HEK293T (cell line): Measurements from ENCODE around the gene PRKAG2.

Source experiments
- BHLHE40 ChIP-seq: fragments of 450-650 bp; IDR thresholded peaks from 2 replicates; pipeline ENCODE4 v1.6.1; 2016; ENCODE audit warnings: mild to moderate bottlenecking, moderate library complexity, borderline replicate concordance
- FOXA1 ChIP-seq: fragments of 450-650 bp; IDR thresholded peaks from 2 replicates; pipeline ENCODE4 v1.6.1; 2016; ENCODE audit warnings: mild to moderate bottlenecking
- FOXK2 ChIP-seq: fragments of 450-650 bp; IDR thresholded peaks from 2 replicates; pipeline ENCODE4 v1.6.1; 2016; ENCODE audit warnings: mild to moderate bottlenecking
- FOXM1 ChIP-seq: fragments of 450-650 bp; IDR thresholded peaks from 2 replicates; pipeline ENCODE4 v1.6.1; 2017; ENCODE audit warnings: mild to moderate bottlenecking, borderline replicate concordance
- HDGF ChIP-seq: fragments of 450-650 bp; IDR thresholded peaks from 2 replicates; pipeline ENCODE4 v1.6.1; 2017; ENCODE audit warnings: antibody characterized with exemption, borderline replicate concordance
- LEF1 ChIP-seq: fragments of 450-650 bp; IDR thresholded peaks from 2 replicates; pipeline ENCODE4 v1.6.1; 2017; ENCODE audit warnings: mild to moderate bottlenecking, borderline replicate concordance
- NFRKB ChIP-seq: fragments of 450-650 bp; IDR thresholded peaks from 2 replicates; pipeline ENCODE4 v1.6.1; 2016; ENCODE audit warnings: mild to moderate bottlenecking, moderate library complexity
- SP1 ChIP-seq: fragments of 450-650 bp; IDR thresholded peaks from 2 replicates; pipeline ENCODE4 v1.6.1; 2017
- TARDBP ChIP-seq: fragments of 450-650 bp; IDR thresholded peaks from 2 replicates; pipeline ENCODE4 v1.6.1; 2016

- TF ChIP-seq SP1 (no peak), FOXK2 (no peak), NFRKB (no peak), HDGF (no peak), TARDBP (no peak), FOXM1 (no peak), BHLHE40 (no peak), FOXA1 (no peak), LEF1 (no peak)
Measured at GRCh38 chr7:151807846-151808245, 69.1 kb downstream of the PRKAG2 start.
